BE2C (cell line): Measurements from ENCODE around the gene ADSS1.

Experiments used
- DNase-seq: peaks from one replicate; pipeline ENCODE4 v3.0.0-alpha.2; 2020
- H3K27me3 ChIP-seq: fragments of 250-450 bp; sonication (Bioruptor Pico); 2 replicates; pipeline ENCODE4 v1.5.1; 2020; ENCODE audit warnings: mild to moderate bottlenecking
- H3K36me3 ChIP-seq: fragments of 250-450 bp; sonication (Bioruptor Pico); 2 replicates; pipeline ENCODE4 v1.5.1; 2020; ENCODE audit warnings: mild to moderate bottlenecking
- H3K4me1 ChIP-seq: fragments of 250-450 bp; sonication (Bioruptor Pico); 2 replicates; pipeline ENCODE4 v1.5.1; 2020
- H3K4me3 ChIP-seq: 2 replicates; pipeline ENCODE4 v1.5.1; 2011; ENCODE audit warnings: low read depth, low read length
- H3K9me3 ChIP-seq: fragments of 250-450 bp; sonication (Bioruptor Pico); 2 replicates; pipeline ENCODE4 v1.5.1; 2020
- TF ChIP-seq, protein P1 (sequence below): IDR thresholded peaks from 2 replicates; pipeline ENCODE4 v1.5.1; 2012; ENCODE audit warnings: mild to moderate bottlenecking, low read depth, low read length

ADSS1 gene

DNA sequence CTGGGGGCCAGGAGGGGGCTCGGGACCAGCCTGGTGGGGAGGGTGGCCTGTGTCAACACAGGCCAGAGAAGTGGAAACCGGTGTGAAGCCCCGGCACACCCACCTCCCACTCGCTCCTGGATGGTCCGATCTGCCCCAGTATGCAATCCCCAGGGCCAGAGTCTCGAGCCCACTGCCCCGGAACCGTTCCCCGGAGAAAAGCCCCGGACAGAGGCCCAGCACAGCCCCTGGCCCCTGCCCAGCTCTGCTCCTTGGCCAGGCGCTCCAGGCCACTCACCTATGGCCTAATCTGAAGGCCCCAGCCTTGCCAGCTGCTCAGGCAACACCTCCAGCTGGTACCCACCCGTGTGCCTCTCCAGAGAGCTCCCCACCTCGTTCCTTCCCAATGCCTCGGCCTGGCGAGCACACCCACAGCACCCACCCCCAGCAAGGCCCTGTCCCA lies 53.8 kb downstream of the ADSS1 start:
- DNase-seq: no peak
- no peak overlapping the region for H3K4me3 ChIP-seq
- no peaks in the 10 kb centered on the region for H3K4me1 ChIP-seq
- TF ChIP-seq, protein P1, sequence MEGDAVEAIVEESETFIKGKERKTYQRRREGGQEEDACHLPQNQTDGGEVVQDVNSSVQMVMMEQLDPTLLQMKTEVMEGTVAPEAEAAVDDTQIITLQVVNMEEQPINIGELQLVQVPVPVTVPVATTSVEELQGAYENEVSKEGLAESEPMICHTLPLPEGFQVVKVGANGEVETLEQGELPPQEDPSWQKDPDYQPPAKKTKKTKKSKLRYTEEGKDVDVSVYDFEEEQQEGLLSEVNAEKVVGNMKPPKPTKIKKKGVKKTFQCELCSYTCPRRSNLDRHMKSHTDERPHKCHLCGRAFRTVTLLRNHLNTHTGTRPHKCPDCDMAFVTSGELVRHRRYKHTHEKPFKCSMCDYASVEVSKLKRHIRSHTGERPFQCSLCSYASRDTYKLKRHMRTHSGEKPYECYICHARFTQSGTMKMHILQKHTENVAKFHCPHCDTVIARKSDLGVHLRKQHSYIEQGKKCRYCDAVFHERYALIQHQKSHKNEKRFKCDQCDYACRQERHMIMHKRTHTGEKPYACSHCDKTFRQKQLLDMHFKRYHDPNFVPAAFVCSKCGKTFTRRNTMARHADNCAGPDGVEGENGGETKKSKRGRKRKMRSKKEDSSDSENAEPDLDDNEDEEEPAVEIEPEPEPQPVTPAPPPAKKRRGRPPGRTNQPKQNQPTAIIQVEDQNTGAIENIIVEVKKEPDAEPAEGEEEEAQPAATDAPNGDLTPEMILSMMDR: no peak
- no peaks in the 10 kb centered on the region for H3K9me3 ChIP-seq
- peaks cover 22% of the 10 kb centered on the region for H3K36me3 ChIP-seq
- no peaks in the 10 kb centered on the region for H3K27me3 ChIP-seq

DNA sequence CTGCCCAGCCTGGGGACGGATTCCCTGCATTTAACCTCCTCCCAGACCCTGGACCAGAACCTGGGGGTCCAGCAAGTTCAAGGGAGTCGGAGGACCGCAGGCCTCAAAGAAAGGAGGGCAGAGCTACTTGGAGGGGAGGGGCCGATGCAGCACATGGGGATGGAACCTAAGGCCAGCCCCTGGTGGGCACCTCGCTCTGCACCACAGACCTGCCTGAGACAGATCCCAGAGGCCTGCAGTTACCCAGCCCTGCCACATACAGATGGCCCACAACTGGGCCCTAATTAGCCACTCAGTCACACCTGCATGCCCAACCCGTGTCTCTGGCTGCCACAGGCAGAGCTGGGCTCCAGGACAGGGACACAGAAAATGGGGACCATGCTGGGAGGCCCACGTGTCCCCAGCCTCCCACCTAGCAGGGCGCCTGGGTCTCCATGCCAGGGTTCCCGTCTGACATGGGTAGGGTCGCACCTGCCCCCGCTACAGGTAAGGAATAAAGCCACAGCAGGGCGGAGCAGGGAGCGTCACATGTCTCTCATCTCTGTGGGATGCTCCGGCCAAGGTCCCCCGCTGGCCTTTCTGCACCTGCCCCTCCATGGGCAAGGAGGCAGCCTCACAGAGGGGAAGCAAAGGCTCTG lies 54.8 kb downstream of the ADSS1 start:
- Histone ChIP-seq H3K9me3 (no peaks in the 10 kb centered on the region), H3K36me3 (peaks cover 17% of the 10 kb centered on the region), H3K4me1 (no peaks in the 10 kb centered on the region), H3K4me3 (no peak overlapping the region), H3K27me3 (no peaks in the 10 kb centered on the region)
- DNase-seq: no peak
- TF ChIP-seq, protein P1: no peak

DNA sequence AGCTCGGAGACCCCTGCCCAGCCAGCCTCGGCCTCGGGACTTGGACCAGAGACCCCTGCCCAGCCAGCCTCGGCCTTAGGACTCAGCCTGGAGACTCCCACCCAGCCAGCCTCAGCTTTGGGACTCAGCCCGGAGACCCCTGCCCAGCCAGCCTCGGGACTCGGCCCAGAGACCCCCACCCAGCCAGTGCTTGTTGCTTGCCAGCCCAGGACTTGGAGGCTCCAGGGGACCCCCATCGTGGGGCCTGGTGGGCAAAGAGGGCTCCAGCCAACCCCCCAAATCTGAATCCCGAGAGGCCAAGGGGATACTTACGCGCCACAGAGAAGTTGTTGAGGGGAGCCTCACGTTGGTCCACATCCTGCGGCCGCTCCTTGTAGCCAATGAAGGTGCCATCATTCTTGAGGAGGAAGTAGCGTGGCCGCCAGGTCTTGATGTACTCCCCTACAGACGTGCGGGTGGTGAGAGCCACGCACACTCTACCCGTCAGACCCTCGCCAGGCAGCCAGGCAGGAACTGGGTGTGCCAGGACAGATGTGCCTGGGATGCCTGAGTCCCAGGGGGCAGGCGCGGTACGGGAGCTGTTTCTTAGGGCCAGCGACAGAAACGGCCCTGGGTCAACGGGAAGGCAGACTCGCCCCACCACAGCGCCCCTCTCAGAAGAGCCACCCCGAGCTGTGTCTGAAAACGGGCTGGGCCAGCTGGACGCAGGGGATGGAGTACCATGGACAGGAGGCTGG lies 55.9 kb downstream of the ADSS1 start:
- TF ChIP-seq, protein P1: no peak
- no peak for DNase-seq
- Histone ChIP-seq H3K4me1 (no peaks in the 10 kb centered on the region), H3K4me3 (no peak overlapping the region), H3K36me3 (peaks cover 12% of the 10 kb centered on the region; the same call in 1 of the 2 replicates), H3K27me3 (no peaks in the 10 kb centered on the region), H3K9me3 (no peaks in the 10 kb centered on the region)

DNA sequence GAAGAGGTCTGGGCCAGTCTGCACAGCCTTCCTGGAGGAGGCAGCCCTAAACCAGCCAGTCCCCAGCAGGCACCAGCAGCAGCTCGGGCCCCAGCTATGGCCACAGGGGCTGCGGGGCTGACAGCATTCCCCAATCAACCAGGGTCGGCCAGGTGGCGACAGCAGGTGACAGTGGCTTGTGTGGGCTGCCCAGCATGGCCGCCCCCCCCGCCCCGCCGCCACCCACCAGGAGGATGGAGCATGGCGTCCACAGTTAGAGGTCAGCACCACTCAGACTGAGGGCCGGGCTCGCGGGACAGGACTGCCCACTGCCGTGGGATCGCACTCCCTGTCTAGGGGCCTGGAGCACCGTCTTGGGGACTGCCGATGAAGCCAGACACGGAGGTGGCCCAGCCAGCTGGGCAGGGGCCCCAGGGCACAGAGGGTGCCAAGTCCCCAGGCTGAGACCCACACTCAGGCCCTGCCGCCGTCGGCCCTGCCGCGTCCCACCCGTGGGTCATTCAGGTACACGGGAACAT lies 56.5 kb downstream of the ADSS1 start:
- TF ChIP-seq, protein P1: no peak
- Histone ChIP-seq H3K9me3 (no peaks in the 10 kb centered on the region), H3K4me3 (no peak overlapping the region), H3K4me1 (no peaks in the 10 kb centered on the region), H3K27me3 (no peaks in the 10 kb centered on the region), H3K36me3 (peaks cover 7% of the 10 kb centered on the region; the same call in 1 of the 2 replicates)
- no peak for DNase-seq

DNA sequence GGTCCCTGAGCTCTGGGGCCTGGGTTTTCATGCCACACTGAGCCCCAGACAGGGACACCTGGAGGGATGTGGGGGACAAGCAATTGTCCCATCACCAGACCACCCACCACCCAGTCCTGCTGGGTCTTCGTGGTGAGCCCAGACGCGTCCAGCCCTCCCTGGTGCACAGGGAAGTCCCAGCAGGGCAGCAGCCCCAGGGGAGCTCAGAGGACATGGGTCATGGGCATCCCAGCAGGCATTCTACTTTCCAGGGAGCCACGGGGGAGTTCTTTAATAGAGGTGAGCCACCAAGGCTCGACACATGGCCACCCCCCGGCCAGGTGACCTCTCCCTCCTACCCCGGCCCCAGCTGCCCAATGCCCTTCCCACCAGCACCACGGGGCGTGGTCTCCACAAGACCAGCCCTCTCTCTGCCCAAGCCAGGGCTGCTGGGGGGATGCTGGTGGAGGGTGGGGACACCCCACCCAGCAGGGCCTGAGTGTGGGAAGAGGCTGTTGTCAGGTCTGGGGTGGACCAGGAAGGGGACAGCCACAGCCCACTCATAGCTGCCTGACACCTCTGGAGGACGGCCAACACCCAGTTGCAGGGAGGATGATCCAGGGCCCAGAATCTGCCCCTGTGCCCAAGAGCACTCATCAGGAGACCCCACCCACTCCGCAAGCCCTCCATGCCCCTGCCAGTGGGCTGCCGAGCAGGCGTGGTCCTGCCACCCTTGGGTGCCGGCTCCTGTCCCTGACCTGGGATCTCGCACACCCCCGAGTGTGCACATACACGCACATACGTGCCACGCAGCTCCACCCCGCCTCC lies 57.4 kb downstream of the ADSS1 start:
- DNase-seq: no peak
- H3K4me1 ChIP-seq: no peaks in the 10 kb centered on the region
- no peaks in the 10 kb centered on the region for H3K9me3 ChIP-seq
- TF ChIP-seq, protein P1: no peak
- H3K36me3 ChIP-seq: peaks cover 6% of the 10 kb centered on the region; the same call in 1 of the 2 replicates
- no peak overlapping the region for H3K4me3 ChIP-seq
- H3K27me3 ChIP-seq: no peaks in the 10 kb centered on the region
